Vagina (tissue), 2 donors: ENCODE results near the gene E2F3.

Source experiments
- CTCF ChIP-seq, 3 experiments: fragments of 450-650 bp in 2 of 3; fragments of 200-600 bp in 1 of 3; sonication (generic) in 1 of 3; IDR thresholded peaks; one replicate each; pipeline ENCODE4 v1.5.1; 2017 to 2019; ENCODE audit warnings: antibody characterized with exemption in 3 of 3, mild to moderate bottlenecking in 2 of 3, moderate library complexity in 2 of 3
- POLR2AphosphoS5 ChIP-seq, 2 donors: sonication (generic); formaldehyde crosslinking; IDR thresholded peaks; one replicate each; pipeline ENCODE4 v1.9.0; 2017; ENCODE audit warnings: antibody characterized with exemption in 2 of 2, mild to moderate bottlenecking in 2 of 2, low read depth in 1 of 2; ENCODE audit not compliant: insufficient read depth in 1 of 2

- TF ChIP-seq POLR2AphosphoS5 (IDR thresholded peaks at IDR 0.05; ENCODE audit: insufficient read depth in 1 of 2, low read depth in 1 of 2) = no peak
- no peak for TF ChIP-seq CTCF (IDR thresholded peaks at IDR 0.05)
Measured at GRCh38 chr6:20439558-20439957, 37.9 kb downstream of the E2F3 start.
